ENCODE results near the gene RNPEPL1.
"Not testable (repeated sequence)": the region's sequence is repeated elsewhere in the genome, so short reads cannot be mapped to it uniquely, and the experiment has no call there.

Gene RNPEPL1

GRCh38 chr2:240520974-240521350, 47.3 kb upstream of the RNPEPL1 start:
- no peak for DNase-seq
- no peak for TF ChIP-seq CTCF (IDR thresholded peaks at IDR 0.05)
- peaks cover 0 to 11% of the 10 kb centered on the region in 2 donors for H3K27me3 ChIP-seq
- H3K4me3 ChIP-seq = no peak overlapping the region
- H3K9me3 ChIP-seq = no peaks in the 10 kb centered on the region
- peaks cover 29 to 42% (median 32%) of the 10 kb centered on the region in 3 donors for H3K36me3 ChIP-seq
- peaks cover 0 to 18% (median 10%) of the 10 kb centered on the region in 4 donors for H3K4me1 ChIP-seq
- no peak overlapping the region for H3K27ac ChIP-seq
- intact Hi-C loops (cut with DNase I; ENCODE audit: low total_unique reads) = loop anchor here (10.0 kb wide), 1 partner anchor 184 kb away; no protein-coding TSS in a partner anchor

GRCh38 chr2:240521885-240522284, 46.4 kb upstream of the RNPEPL1 start:
- H3K27ac ChIP-seq, H3K9me3 ChIP-seq, H3K4me3 ChIP-seq, DNase-seq: not testable (repeated sequence)
- peaks cover 29 to 51% (median 34%) of the 10 kb centered on the region in 3 donors for H3K36me3 ChIP-seq
- intact Hi-C loops (cut with DNase I; ENCODE audit: low total_unique reads) = loop anchor here (10.0 kb wide), 1 partner anchor 183 kb away; no protein-coding TSS in a partner anchor
- H3K4me1 ChIP-seq = peaks cover 0 to 18% (median 10%) of the 10 kb centered on the region in 4 donors
- H3K27me3 ChIP-seq = peaks cover 0 to 11% of the 10 kb centered on the region in 2 donors

- no peak overlapping the region for H3K4me3 ChIP-seq
- H3K4me1 ChIP-seq = peaks cover 0 to 18% (median 10%) of the 10 kb centered on the region in 4 donors
- TF ChIP-seq CTCF (IDR thresholded peaks at IDR 0.05) = no peak
- H3K9me3 ChIP-seq = no peaks in the 10 kb centered on the region
- intact Hi-C loops (cut with DNase I; ENCODE audit: low total_unique reads) = loop anchor here (10.0 kb wide), 1 partner anchor 182 kb away; no protein-coding TSS in a partner anchor
- H3K27ac ChIP-seq = no peak overlapping the region
- H3K27me3 ChIP-seq = peaks cover 0 to 11% of the 10 kb centered on the region in 2 donors
- no peak for DNase-seq
- H3K36me3 ChIP-seq = peaks cover 29 to 51% (median 34%) of the 10 kb centered on the region in 3 donors
Observed at GRCh38 chr2:240522406-240522805, 45.9 kb upstream of the RNPEPL1 start.

- TF ChIP-seq CTCF (IDR thresholded peaks at IDR 0.05) = no peak
- no peak for DNase-seq
- intact Hi-C loops (cut with DNase I; ENCODE audit: low total_unique reads) = loop anchor here (10.0 kb wide), 1 partner anchor 181 kb away; no protein-coding TSS in a partner anchor
Observed at GRCh38 chr2:240523451-240524281, 44.6 kb upstream of the RNPEPL1 start.

GRCh38 chr2:240524963-240525718, 43.1 kb upstream of the RNPEPL1 start:
- Histone ChIP-seq H3K4me1 (peaks cover 0 to 5% (median 3%) of the 10 kb centered on the region in 4 donors), H3K36me3 (peaks cover 37 to 63% (median 47%) of the 10 kb centered on the region in 3 donors), H3K9me3 (no peaks in the 10 kb centered on the region), H3K27ac (no peak overlapping the region), H3K27me3 (peaks cover 0 to 10% of the 10 kb centered on the region in 2 donors), H3K4me3 (no peak overlapping the region)
- no peak for TF ChIP-seq CTCF (IDR thresholded peaks at IDR 0.05)
- no peak for DNase-seq
- intact Hi-C loops (cut with DNase I; ENCODE audit: low total_unique reads) = loop anchor here (10.0 kb wide), 1 partner anchor 180 kb away; no protein-coding TSS in a partner anchor

More at GRCh38 chr2:240523451-240524281, 44.6 kb upstream of the RNPEPL1 start:
- Histone ChIP-seq H3K4me3 (no peak overlapping the region), H3K36me3 (peaks cover 33 to 56% (median 34%) of the 10 kb centered on the region in 3 donors), H3K27me3 (peaks cover 0 to 11% of the 10 kb centered on the region in 2 donors), H3K27ac (no peak overlapping the region), H3K4me1 (peaks cover 0 to 18% (median 10%) of the 10 kb centered on the region in 4 donors), H3K9me3 (no peaks in the 10 kb centered on the region)
